HEK293 (cell line): ENCODE data around the gene KCNQ4.

Experiments used
- CTCF ChIA-PET: fragments of 350-600 bp; formaldehyde crosslinking; extraction: SDS; loops from one replicate; lab custom pipeline; 2021; ENCODE audit warnings: antibody characterized with exemption; lab: Yijun Ruan, JAX
- POLR2A ChIA-PET: fragments of 300-600 bp; formaldehyde crosslinking; extraction: SDS; loops from one replicate; lab custom pipeline; 2020; ENCODE audit warnings: antibody characterized with exemption, inconsistent platforms; lab: Yijun Ruan, JAX
- H3K27ac ChIP-seq: fragments of 200-500 bp; sonication (Bioruptor generic); 2 replicates; pipeline ENCODE4 v1.5.1; 2014; ENCODE audit warnings: low read depth, low read length, control low read depth, inconsistent platforms; ENCODE audit errors: extremely low read depth
- H3K36me3 ChIP-seq, 2 experiments: fragments of 200-500 bp in 1 of 2; sonication (Bioruptor generic) in 1 of 2; 1 replicate in 1 of 2; 2 replicates in 1 of 2; pipeline ENCODE4 v1.5.1; 2014 to 2017; ENCODE audit warnings: inconsistent platforms in 2 of 2, low read length in 2 of 2; ENCODE audit not compliant: control insufficient read depth in 2 of 2, insufficient read depth in 1 of 2
- H3K4me1 ChIP-seq: fragments of 200-500 bp; sonication (Bioruptor generic); 2 replicates; pipeline ENCODE4 v1.5.1; 2014; ENCODE audit warnings: mild to moderate bottlenecking, low read length, inconsistent platforms; ENCODE audit not compliant: control insufficient read depth, insufficient read depth
- H3K4me3 ChIP-seq: 2 replicates; pipeline ENCODE4 v1.5.1; 2011; ENCODE audit warnings: low read depth, mild to moderate bottlenecking, control low read depth, low read length, moderate library complexity
- H3K9me3 ChIP-seq: fragments of 200-500 bp; sonication (Bioruptor generic); 2 replicates; pipeline ENCODE4 v1.5.1; 2014; ENCODE audit warnings: low read depth, low read length, inconsistent platforms; ENCODE audit not compliant: control insufficient read depth, insufficient read depth
- GLIS2 ChIP-seq: fragments of 450-650 bp; formaldehyde crosslinking; IDR thresholded peaks from 2 replicates; pipeline ENCODE4 v1.5.1; 2016; ENCODE audit warnings: missing biosample characterization, missing genetic modification characterization
- KLF7 ChIP-seq: fragments of 450-650 bp; formaldehyde crosslinking; IDR thresholded peaks from 2 replicates; pipeline ENCODE4 v1.5.1; 2016; ENCODE audit warnings: missing biosample characterization, missing genetic modification characterization, borderline replicate concordance
- SP3 ChIP-seq: fragments of 450-650 bp; formaldehyde crosslinking; IDR thresholded peaks from 2 replicates; pipeline ENCODE4 v1.5.1; 2016; ENCODE audit warnings: missing biosample characterization, missing genetic modification characterization
- ZBTB48 ChIP-seq: fragments of 450-650 bp; formaldehyde crosslinking; IDR thresholded peaks from 2 replicates; pipeline ENCODE4 v1.5.1; 2016; ENCODE audit warnings: missing biosample characterization, missing genetic modification characterization
- ZNF138 ChIP-seq: fragments of 450-650 bp; formaldehyde crosslinking; IDR thresholded peaks from 2 replicates; pipeline ENCODE4 v1.5.1; 2016; ENCODE audit warnings: missing biosample characterization, missing genetic modification characterization, borderline replicate concordance
- ZNF214 ChIP-seq: fragments of 450-650 bp; formaldehyde crosslinking; IDR thresholded peaks from 2 replicates; pipeline ENCODE4 v1.5.1; 2017; ENCODE audit warnings: missing biosample characterization, mild to moderate bottlenecking, missing genetic modification characterization, borderline replicate concordance
- ZNF350 ChIP-seq: fragments of 450-650 bp; formaldehyde crosslinking; IDR thresholded peaks from 2 replicates; pipeline ENCODE4 v1.5.0; 2017; ENCODE audit warnings: missing biosample characterization, mild to moderate bottlenecking, missing genetic modification characterization
- ZNF37A ChIP-seq: fragments of 450-650 bp; IDR thresholded peaks from 2 replicates; pipeline ENCODE4 v1.5.1; 2018; ENCODE audit warnings: missing biosample characterization, missing genetic modification characterization
- ZNF530 ChIP-seq: fragments of 450-650 bp; formaldehyde crosslinking; IDR thresholded peaks from 2 replicates; pipeline ENCODE4 v1.5.1; 2016; ENCODE audit warnings: low read depth, missing biosample characterization, missing genetic modification characterization
- ZNF544 ChIP-seq: fragments of 450-650 bp; formaldehyde crosslinking; IDR thresholded peaks from 2 replicates; pipeline ENCODE4 v1.5.0; 2017; ENCODE audit warnings: missing biosample characterization, missing genetic modification characterization
- ZNF610 ChIP-seq: fragments of 450-650 bp; formaldehyde crosslinking; IDR thresholded peaks from 2 replicates; pipeline ENCODE4 v1.5.1; 2016; ENCODE audit warnings: missing biosample characterization, missing genetic modification characterization, borderline replicate concordance
- ZNF777 ChIP-seq: fragments of 450-650 bp; formaldehyde crosslinking; IDR thresholded peaks from 2 replicates; pipeline ENCODE4 v1.5.1; 2017; ENCODE audit warnings: missing biosample characterization, missing genetic modification characterization, borderline replicate concordance
- TF ChIP-seq, protein P1 (sequence below): fragments of 450-650 bp; formaldehyde crosslinking; IDR thresholded peaks from 2 replicates; pipeline ENCODE4 v1.5.1; 2016; ENCODE audit warnings: missing biosample characterization, missing genetic modification characterization, low read depth
- TF ChIP-seq, protein P2 (sequence below): fragments of 450-650 bp; formaldehyde crosslinking; IDR thresholded peaks from 2 replicates; pipeline ENCODE4 v1.5.1; 2017; ENCODE audit warnings: missing biosample characterization, missing genetic modification characterization
- TF ChIP-seq, protein P3 (sequence below): fragments of 450-650 bp; formaldehyde crosslinking; IDR thresholded peaks from 2 replicates; pipeline ENCODE4 v1.5.1; 2016; ENCODE audit warnings: missing biosample characterization, missing genetic modification characterization
- TF ChIP-seq, protein P4 (sequence below): fragments of 450-650 bp; formaldehyde crosslinking; IDR thresholded peaks from 2 replicates; pipeline ENCODE4 v1.5.1; 2016; ENCODE audit warnings: missing biosample characterization, missing genetic modification characterization

KCNQ4 gene

DNA sequence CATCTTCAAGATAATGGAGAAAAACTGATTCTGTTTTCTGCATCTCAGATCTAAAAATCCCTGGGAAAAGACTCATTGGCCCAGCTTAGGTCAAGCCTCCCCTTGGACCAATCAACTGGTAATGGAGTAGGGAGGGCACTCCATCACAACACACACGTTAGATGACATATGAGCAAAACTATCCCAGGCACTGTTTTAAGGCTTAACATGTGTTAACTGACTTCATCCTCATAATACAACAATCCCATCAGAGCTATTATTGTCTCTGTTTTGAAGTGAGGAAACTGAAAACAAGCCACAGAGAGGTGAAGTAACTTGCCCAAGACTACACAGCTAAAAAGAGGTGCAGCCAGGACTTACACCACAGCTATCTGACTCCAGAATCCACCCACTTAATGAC is 93.3 kb downstream of the KCNQ4 start:
- CTCF ChIA-PET: interaction anchor here (0.6 to 1.8 kb wide), 4 partner anchors 41 to 1053 kb away, joined by 3 to 9 read pairs (median 4); no protein-coding TSS in a partner anchor
- POLR2A ChIA-PET: no interaction called here
- TF ChIP-seq, protein P1, sequence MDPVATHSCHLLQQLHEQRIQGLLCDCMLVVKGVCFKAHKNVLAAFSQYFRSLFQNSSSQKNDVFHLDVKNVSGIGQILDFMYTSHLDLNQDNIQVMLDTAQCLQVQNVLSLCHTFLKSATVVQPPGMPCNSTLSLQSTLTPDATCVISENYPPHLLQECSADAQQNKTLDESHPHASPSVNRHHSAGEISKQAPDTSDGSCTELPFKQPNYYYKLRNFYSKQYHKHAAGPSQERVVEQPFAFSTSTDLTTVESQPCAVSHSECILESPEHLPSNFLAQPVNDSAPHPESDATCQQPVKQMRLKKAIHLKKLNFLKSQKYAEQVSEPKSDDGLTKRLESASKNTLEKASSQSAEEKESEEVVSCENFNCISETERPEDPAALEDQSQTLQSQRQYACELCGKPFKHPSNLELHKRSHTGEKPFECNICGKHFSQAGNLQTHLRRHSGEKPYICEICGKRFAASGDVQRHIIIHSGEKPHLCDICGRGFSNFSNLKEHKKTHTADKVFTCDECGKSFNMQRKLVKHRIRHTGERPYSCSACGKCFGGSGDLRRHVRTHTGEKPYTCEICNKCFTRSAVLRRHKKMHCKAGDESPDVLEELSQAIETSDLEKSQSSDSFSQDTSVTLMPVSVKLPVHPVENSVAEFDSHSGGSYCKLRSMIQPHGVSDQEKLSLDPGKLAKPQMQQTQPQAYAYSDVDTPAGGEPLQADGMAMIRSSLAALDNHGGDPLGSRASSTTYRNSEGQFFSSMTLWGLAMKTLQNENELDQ (tag by site-specific recombination): no peak
- TF ChIP-seq ZNF610 (tag by site-specific recombination) (no peak), ZNF138 (tag by site-specific recombination) (no peak), ZBTB48 (tag by site-specific recombination) (no peak), ZNF37A (tag by site-specific recombination) (no peak), GLIS2 (tag by site-specific recombination) (no peak), ZNF544 (tag by site-specific recombination) (no peak), ZNF530 (tag by site-specific recombination) (no peak), ZNF214 (no peak), ZNF777 (tag by site-specific recombination) (no peak), KLF7 (tag by site-specific recombination) (no peak), SP3 (tag by site-specific recombination) (no peak), ZNF350 (tag by site-specific recombination) (no peak)
- TF ChIP-seq, protein P2, sequence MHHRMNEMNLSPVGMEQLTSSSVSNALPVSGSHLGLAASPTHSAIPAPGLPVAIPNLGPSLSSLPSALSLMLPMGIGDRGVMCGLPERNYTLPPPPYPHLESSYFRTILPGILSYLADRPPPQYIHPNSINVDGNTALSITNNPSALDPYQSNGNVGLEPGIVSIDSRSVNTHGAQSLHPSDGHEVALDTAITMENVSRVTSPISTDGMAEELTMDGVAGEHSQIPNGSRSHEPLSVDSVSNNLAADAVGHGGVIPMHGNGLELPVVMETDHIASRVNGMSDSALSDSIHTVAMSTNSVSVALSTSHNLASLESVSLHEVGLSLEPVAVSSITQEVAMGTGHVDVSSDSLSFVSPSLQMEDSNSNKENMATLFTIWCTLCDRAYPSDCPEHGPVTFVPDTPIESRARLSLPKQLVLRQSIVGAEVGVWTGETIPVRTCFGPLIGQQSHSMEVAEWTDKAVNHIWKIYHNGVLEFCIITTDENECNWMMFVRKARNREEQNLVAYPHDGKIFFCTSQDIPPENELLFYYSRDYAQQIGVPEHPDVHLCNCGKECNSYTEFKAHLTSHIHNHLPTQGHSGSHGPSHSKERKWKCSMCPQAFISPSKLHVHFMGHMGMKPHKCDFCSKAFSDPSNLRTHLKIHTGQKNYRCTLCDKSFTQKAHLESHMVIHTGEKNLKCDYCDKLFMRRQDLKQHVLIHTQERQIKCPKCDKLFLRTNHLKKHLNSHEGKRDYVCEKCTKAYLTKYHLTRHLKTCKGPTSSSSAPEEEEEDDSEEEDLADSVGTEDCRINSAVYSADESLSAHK: no peak
- TF ChIP-seq, protein P3, sequence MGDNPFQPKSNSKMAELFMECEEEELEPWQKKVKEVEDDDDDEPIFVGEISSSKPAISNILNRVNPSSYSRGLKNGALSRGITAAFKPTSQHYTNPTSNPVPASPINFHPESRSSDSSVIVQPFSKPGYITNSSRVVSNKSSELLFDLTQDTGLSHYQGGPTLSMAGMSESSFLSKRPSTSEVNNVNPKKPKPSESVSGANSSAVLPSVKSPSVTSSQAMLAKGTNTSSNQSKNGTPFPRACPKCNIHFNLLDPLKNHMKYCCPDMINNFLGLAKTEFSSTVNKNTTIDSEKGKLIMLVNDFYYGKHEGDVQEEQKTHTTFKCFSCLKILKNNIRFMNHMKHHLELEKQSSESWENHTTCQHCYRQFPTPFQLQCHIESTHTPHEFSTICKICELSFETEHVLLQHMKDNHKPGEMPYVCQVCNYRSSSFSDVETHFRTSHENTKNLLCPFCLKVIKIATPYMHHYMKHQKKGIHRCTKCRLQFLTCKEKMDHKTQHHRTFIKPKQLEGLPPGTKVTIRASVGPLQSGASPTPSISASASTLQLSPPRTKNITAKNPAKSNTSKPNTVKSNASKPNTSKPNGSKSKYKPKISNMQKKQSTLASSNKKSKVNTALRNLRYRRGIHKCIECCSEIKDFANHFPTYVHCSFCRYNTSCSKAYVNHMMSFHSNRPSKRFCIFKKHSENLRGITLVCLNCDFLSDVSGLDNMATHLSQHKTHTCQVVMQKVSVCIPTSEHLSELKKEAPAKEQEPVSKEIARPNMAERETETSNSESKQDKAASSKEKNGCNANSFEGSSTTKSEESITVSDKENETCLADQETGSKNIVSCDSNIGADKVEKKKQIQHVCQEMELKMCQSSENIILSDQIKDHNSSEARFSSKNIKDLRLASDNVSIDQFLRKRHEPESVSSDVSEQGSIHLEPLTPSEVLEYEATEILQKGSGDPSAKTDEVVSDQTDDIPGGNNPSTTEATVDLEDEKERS (tag by site-specific recombination): no peak
- TF ChIP-seq, protein P4, sequence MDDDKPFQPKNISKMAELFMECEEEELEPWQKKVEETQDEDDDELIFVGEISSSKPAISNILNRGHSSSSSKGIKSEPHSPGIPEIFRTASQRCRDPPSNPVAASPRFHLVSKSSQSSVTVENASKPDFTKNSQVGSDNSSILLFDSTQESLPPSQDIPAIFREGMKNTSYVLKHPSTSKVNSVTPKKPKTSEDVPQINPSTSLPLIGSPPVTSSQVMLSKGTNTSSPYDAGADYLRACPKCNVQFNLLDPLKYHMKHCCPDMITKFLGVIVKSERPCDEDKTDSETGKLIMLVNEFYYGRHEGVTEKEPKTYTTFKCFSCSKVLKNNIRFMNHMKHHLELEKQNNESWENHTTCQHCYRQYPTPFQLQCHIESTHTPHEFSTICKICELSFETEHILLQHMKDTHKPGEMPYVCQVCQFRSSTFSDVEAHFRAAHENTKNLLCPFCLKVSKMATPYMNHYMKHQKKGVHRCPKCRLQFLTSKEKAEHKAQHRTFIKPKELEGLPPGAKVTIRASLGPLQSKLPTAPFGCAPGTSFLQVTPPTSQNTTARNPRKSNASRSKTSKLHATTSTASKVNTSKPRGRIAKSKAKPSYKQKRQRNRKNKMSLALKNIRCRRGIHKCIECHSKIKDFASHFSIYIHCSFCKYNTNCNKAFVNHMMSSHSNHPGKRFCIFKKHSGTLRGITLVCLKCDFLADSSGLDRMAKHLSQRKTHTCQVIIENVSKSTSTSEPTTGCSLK (tag by site-specific recombination): no peak
- no peak overlapping the region for H3K4me3 ChIP-seq
- H3K27ac ChIP-seq: no peak overlapping the region
- no peaks in the 10 kb centered on the region for H3K4me1 ChIP-seq
- no peaks in the 10 kb centered on the region for H3K9me3 ChIP-seq
- no peaks in the 10 kb centered on the region for H3K36me3 ChIP-seq
